MM.1S (cell line): ENCODE results near the gene POGK.

ENCODE experiments used
- DNase-seq: peaks from one replicate; pipeline ENCODE4 v3.0.0-alpha.2; 2015
- H2AFZ ChIP-seq: fragments of 300-600 bp; sonication (generic); 2 replicates; pipeline ENCODE4 v1.6.0; 2016; ENCODE audit warnings: antibody characterized with exemption, low read length
- H3F3A ChIP-seq: fragments of 300-600 bp; sonication (generic); 2 replicates; pipeline ENCODE4 v1.6.1; 2016; ENCODE audit warnings: mild to moderate bottlenecking, antibody characterized with exemption, low read length, moderate library complexity, mixed read lengths; ENCODE audit not compliant: insufficient read depth
- H3K27ac ChIP-seq: fragments of 300-600 bp; sonication (generic); 2 replicates; pipeline ENCODE4 v1.5.1; 2016; ENCODE audit warnings: mild to moderate bottlenecking, low read length
- H3K27me3 ChIP-seq: fragments of 300-600 bp; sonication (generic); replicated peaks from 2 replicates; pipeline ENCODE4 v1.6.0; 2016; ENCODE audit warnings: low read length; ENCODE audit not compliant: insufficient read depth
- H3K36me3 ChIP-seq: fragments of 300-600 bp; sonication (generic); replicated peaks from 2 replicates; pipeline ENCODE4 v1.6.1; 2016; ENCODE audit warnings: mild to moderate bottlenecking, low read length, mixed read lengths; ENCODE audit not compliant: insufficient read depth
- H3K4me1 ChIP-seq: fragments of 300-600 bp; sonication (generic); 2 replicates; pipeline ENCODE4 v1.6.1; 2016; ENCODE audit warnings: low read length, mixed read lengths
- H3K4me2 ChIP-seq: fragments of 300-600 bp; sonication (generic); 2 replicates; pipeline ENCODE4 v1.6.0; 2016; ENCODE audit warnings: low read depth, low read length
- H3K4me3 ChIP-seq: fragments of 300-600 bp; sonication (generic); 2 replicates; pipeline ENCODE4 v1.5.1; 2016; ENCODE audit warnings: low read length, mixed read lengths
- H3K79me2 ChIP-seq: fragments of 300-600 bp; sonication (generic); 2 replicates; pipeline ENCODE4 v1.6.1; 2016; ENCODE audit warnings: mixed run types, low read length, mixed read lengths
- H3K9ac ChIP-seq: fragments of 300-600 bp; sonication (generic); 2 replicates; pipeline ENCODE4 v1.6.1; 2016; ENCODE audit warnings: low read length, mixed read lengths
- H3K9me2 ChIP-seq: fragments of 300-600 bp; sonication (generic); replicated peaks from 2 replicates; pipeline ENCODE4 v1.6.1; 2016; ENCODE audit warnings: mild to moderate bottlenecking, low read length, mixed read lengths; ENCODE audit not compliant: insufficient read depth
- H3K9me3 ChIP-seq: fragments of 300-600 bp; sonication (generic); replicated peaks from 2 replicates; pipeline ENCODE4 v1.6.1; 2016; ENCODE audit warnings: mild to moderate bottlenecking, low read length, mixed read lengths; ENCODE audit not compliant: insufficient read depth
- H4K20me1 ChIP-seq: fragments of 300-600 bp; sonication (generic); 2 replicates; pipeline ENCODE4 v1.6.1; 2016; ENCODE audit warnings: mild to moderate bottlenecking, low read length, moderate library complexity, mixed read lengths; ENCODE audit not compliant: insufficient read depth
- CTCF ChIP-seq: fragments of 300-600 bp; sonication (generic); IDR thresholded peaks from 2 replicates; pipeline ENCODE4 v1.5.1; 2016; ENCODE audit warnings: antibody characterized with exemption, low read length, mixed read lengths
- EZH2 ChIP-seq: fragments of 300-600 bp; sonication (generic); optimal IDR thresholded peaks from 2 replicates; pipeline ENCODE3; 2017; ENCODE audit warnings: low read depth, mild to moderate bottlenecking, antibody characterized with exemption, low read length, mixed read lengths
- EZH2phosphoT487 ChIP-seq: fragments of 300-600 bp; sonication (generic); IDR thresholded peaks from 2 replicates; pipeline ENCODE4 v1.6.1; 2018; ENCODE audit warnings: antibody characterized with exemption, low read length

POGK gene

GRCh38 chr1:166848193-166848592 is 8.9 kb downstream of the POGK start:
- H3K36me3 ChIP-seq, result peaks cover 17% of the 10 kb centered on the region
- peaks cover 83% of the 10 kb centered on the region for H3K79me2 ChIP-seq
- H3K9me2 ChIP-seq, result no peaks in the 10 kb centered on the region
- no peaks in the 10 kb centered on the region for H4K20me1 ChIP-seq
- H3K4me3 ChIP-seq, result no peak overlapping the region
- peaks cover 5% of the 10 kb centered on the region; the same call in 1 of the 2 replicates for H3K4me1 ChIP-seq
- no peak for DNase-seq
- no peaks in the 10 kb centered on the region for H3K27me3 ChIP-seq
- no peak for TF ChIP-seq EZH2phosphoT487
- no peak for TF ChIP-seq CTCF
- TF ChIP-seq EZH2, result no peak
- H3K9me3 ChIP-seq, result no peaks in the 10 kb centered on the region
- peaks cover 5% of the 10 kb centered on the region for H3F3A ChIP-seq
- no peak overlapping the region for H3K9ac ChIP-seq
- no peak overlapping the region for H2AFZ ChIP-seq
- no peak overlapping the region for H3K27ac ChIP-seq
- no peak overlapping the region for H3K4me2 ChIP-seq

- Histone ChIP-seq H3F3A (peaks cover 5% of the 10 kb centered on the region), H3K27me3 (no peaks in the 10 kb centered on the region), H3K9me3 (no peaks in the 10 kb centered on the region), H3K79me2 (peaks cover 82% of the 10 kb centered on the region), H3K36me3 (peaks cover 15% of the 10 kb centered on the region), H2AFZ (no peak overlapping the region), H3K4me3 (no peak overlapping the region), H3K4me2 (no peak overlapping the region), H4K20me1 (no peaks in the 10 kb centered on the region), H3K4me1 (peaks cover 5% of the 10 kb centered on the region; the same call in 1 of the 2 replicates), H3K9me2 (no peaks in the 10 kb centered on the region), H3K9ac (no peak overlapping the region), H3K27ac (no peak overlapping the region)
- no peak for DNase-seq
- no peak for TF ChIP-seq EZH2
- no peak for TF ChIP-seq CTCF
- no peak for TF ChIP-seq EZH2phosphoT487
Measured at GRCh38 chr1:166849135-166849534, 9.9 kb downstream of the POGK start.

- TF ChIP-seq CTCF, result no peak
- no peak for TF ChIP-seq EZH2
- TF ChIP-seq EZH2phosphoT487, result no peak
- no peak for DNase-seq
- Histone ChIP-seq H3K27ac (peak overlapping the region; percentile 3; the same call in 1 of the 2 replicates), H3K79me2 (peaks cover 52% of the 10 kb centered on the region), H3F3A (peaks cover 5% of the 10 kb centered on the region), H3K36me3 (peaks cover 36% of the 10 kb centered on the region), H2AFZ (no peak overlapping the region), H3K9me2 (no peaks in the 10 kb centered on the region), H3K9me3 (no peaks in the 10 kb centered on the region), H3K27me3 (no peaks in the 10 kb centered on the region), H4K20me1 (no peaks in the 10 kb centered on the region), H3K4me2 (no peak overlapping the region), H3K9ac (no peak overlapping the region), H3K4me3 (no peak overlapping the region), H3K4me1 (no peaks in the 10 kb centered on the region)
Measured at GRCh38 chr1:166852918-166853317, 13.6 kb downstream of the POGK start.

GRCh38 chr1:166855558-166855957 is 16.3 kb downstream of the POGK start:
- H3K9me3 ChIP-seq, result no peaks in the 10 kb centered on the region
- no peaks in the 10 kb centered on the region for H3K9me2 ChIP-seq
- no peak overlapping the region for H3K4me3 ChIP-seq
- DNase-seq, result no peak
- H3K9ac ChIP-seq, result no peak overlapping the region
- H2AFZ ChIP-seq, result no peak overlapping the region
- H3K27ac ChIP-seq, result no peak overlapping the region
- H3F3A ChIP-seq, result peaks cover 11% of the 10 kb centered on the region
- TF ChIP-seq CTCF (no peak), EZH2phosphoT487 (no peak), EZH2 (no peak)
- peaks cover 27% of the 10 kb centered on the region for H3K79me2 ChIP-seq
- H3K4me2 ChIP-seq, result no peak overlapping the region
- no peaks in the 10 kb centered on the region for H3K4me1 ChIP-seq
- no peaks in the 10 kb centered on the region for H4K20me1 ChIP-seq
- H3K36me3 ChIP-seq, result peaks cover 32% of the 10 kb centered on the region
- no peaks in the 10 kb centered on the region for H3K27me3 ChIP-seq
